ENCODE results near the gene TEN1.

The TEN1 gene

GRCh38 chr17:75994802-75995370, 15.8 kb downstream of the TEN1 start:
- H3K79me2 ChIP-seq (ENCODE audit: low read length), result no peaks in the 10 kb centered on the region
- H3K27ac ChIP-seq (ENCODE audit: low read length), result no peak overlapping the region
- no peak overlapping the region for H3K4me2 ChIP-seq (ENCODE audit: low read length)
- peaks cover 6% of the 10 kb centered on the region for H3K36me3 ChIP-seq (replicated peaks; ENCODE audit: low read depth, low read length)
- no peak overlapping the region for H2AFZ ChIP-seq (ENCODE audit: low read depth, low read length)
- H3K27me3 ChIP-seq (ENCODE audit: low read depth, low read length), result no peaks in the 10 kb centered on the region
- peaks cover 22% of the 10 kb centered on the region for H3K4me1 ChIP-seq (ENCODE audit: low read length)
- H3K9ac ChIP-seq (ENCODE audit: low read length), result no peak overlapping the region
- TF ChIP-seq EZH2phosphoT487 (IDR thresholded peaks at IDR 0.05; ENCODE audit: low read depth), result no peak
- no peak for TF ChIP-seq CTCF (IDR thresholded peaks at IDR 0.05; ENCODE audit: low read depth, low read length)
- no peaks in the 10 kb centered on the region for H4K20me1 ChIP-seq (ENCODE audit: insufficient read depth, low read length)
- no peak overlapping the region for H3K4me3 ChIP-seq (ENCODE audit: low read length)
- no peaks in the 10 kb centered on the region for H3K9me3 ChIP-seq (ENCODE audit: insufficient read depth, low read length)

DNA sequence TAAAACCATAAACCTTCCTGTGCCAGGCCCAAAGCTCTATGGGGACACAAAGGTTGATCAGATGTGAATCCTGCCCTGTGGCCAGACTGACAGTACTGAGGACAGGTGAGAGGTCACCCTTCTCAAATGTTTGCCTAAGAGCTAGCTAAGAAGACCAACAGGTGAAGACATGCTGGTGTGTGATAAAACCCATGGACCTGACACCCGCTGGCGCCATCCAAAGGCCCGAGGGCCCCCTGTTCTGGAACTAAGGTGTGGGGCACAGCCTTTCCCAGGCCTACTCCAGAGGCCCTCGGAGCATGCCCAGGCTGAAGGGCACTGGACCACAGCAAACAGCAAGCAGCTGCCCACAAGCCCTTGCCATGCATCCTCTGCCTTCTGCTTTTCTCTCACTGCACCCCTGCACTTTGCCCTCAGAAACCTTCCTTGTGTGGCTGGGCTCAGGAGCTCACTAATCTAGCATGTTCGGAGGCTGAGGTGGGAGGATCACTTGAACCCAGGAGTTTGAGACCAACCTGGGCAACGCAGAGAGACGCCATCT, 16.4 kb downstream of the TEN1 start:
- TF ChIP-seq CTCF (IDR thresholded peaks at IDR 0.05; ENCODE audit: low read depth, low read length), result no peak
- TF ChIP-seq EZH2phosphoT487 (IDR thresholded peaks at IDR 0.05; ENCODE audit: low read depth), result no peak
- Histone ChIP-seq H3K27me3 (ENCODE audit: low read depth, low read length) (no peaks in the 10 kb centered on the region), H2AFZ (ENCODE audit: low read depth, low read length) (no peak overlapping the region), H4K20me1 (ENCODE audit: insufficient read depth, low read length) (no peaks in the 10 kb centered on the region), H3K4me3 (ENCODE audit: low read length) (no peak overlapping the region), H3K36me3 (replicated peaks; ENCODE audit: low read depth, low read length) (peaks cover 6% of the 10 kb centered on the region), H3K4me2 (ENCODE audit: low read length) (no peak overlapping the region), H3K9ac (ENCODE audit: low read length) (no peak overlapping the region), H3K4me1 (ENCODE audit: low read length) (peaks cover 22% of the 10 kb centered on the region), H3K27ac (ENCODE audit: low read length) (no peak overlapping the region), H3K79me2 (ENCODE audit: low read length) (no peaks in the 10 kb centered on the region), H3K9me3 (ENCODE audit: insufficient read depth, low read length) (no peaks in the 10 kb centered on the region)

DNA sequence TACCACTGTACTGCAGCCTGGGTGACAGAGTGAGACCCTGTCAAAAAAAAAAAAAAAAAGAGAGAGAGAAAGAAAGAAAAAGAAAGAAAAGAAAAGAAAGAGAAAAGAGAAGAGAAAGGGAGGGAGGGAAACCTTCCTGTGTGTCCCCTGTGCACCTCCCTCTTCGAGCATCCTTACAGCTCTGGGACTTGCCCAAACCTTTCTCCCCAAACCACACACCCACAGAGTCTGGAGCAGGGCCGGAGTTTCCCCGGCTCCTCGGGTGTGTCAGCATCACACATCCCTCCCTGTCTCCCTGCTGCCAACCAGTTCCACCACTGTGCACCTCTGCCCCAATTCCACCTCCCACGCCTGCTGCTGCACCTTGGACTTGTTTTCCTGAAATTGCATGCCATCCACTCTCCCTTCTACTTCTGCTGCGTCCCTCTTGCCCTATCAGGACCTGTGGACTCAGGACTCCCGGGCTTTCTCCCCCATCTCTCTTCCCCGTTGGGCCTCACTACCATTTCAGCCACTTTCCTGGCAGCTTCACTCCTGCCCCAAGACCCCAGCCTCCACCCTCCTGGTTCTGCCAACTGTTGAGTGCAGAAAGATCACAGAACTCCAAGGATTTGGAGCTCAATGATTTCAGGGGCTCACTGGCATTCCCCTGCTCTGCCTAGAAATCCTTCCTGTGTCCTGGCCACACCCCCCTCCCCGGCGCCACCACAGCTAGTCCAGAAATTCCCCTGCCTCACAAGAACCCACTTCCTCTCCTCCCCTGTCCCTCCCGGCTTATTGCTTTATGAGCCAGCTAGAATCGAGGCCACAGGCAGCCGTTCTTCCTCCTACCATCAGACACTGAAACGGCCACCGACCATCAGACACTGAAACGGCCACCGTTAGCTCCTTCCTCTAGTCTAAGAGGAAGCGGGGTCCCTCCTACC, 17.9 kb downstream of the TEN1 start:
- Histone ChIP-seq H3K4me2 (ENCODE audit: low read length) (peak overlapping the region; percentile 49), H3K79me2 (ENCODE audit: low read length) (no peaks in the 10 kb centered on the region), H3K9me3 (ENCODE audit: insufficient read depth, low read length) (no peaks in the 10 kb centered on the region), H2AFZ (ENCODE audit: low read depth, low read length) (peak overlapping the region; percentile 52; the same call in 1 of the 2 replicates), H3K27ac (ENCODE audit: low read length) (no peak overlapping the region), H3K36me3 (replicated peaks; ENCODE audit: low read depth, low read length) (peaks cover 6% of the 10 kb centered on the region), H3K9ac (ENCODE audit: low read length) (no peak overlapping the region), H3K27me3 (ENCODE audit: low read depth, low read length) (no peaks in the 10 kb centered on the region), H4K20me1 (ENCODE audit: insufficient read depth, low read length) (no peaks in the 10 kb centered on the region), H3K4me3 (ENCODE audit: low read length) (no peak overlapping the region), H3K4me1 (ENCODE audit: low read length) (peaks cover 14% of the 10 kb centered on the region)
- TF ChIP-seq CTCF (IDR thresholded peaks at IDR 0.05; ENCODE audit: low read depth, low read length) (no peak), EZH2phosphoT487 (IDR thresholded peaks at IDR 0.05; ENCODE audit: low read depth) (no peak)

- H3K27me3 ChIP-seq (ENCODE audit: low read depth, low read length), result no peaks in the 10 kb centered on the region
- no peaks in the 10 kb centered on the region for H3K9me3 ChIP-seq (ENCODE audit: insufficient read depth, low read length)
- H3K36me3 ChIP-seq (replicated peaks; ENCODE audit: low read depth, low read length), result peaks cover 4% of the 10 kb centered on the region
- no peaks in the 10 kb centered on the region for H4K20me1 ChIP-seq (ENCODE audit: insufficient read depth, low read length)
- H3K4me2 ChIP-seq (ENCODE audit: low read length), result no peak overlapping the region
- TF ChIP-seq CTCF (IDR thresholded peaks at IDR 0.05; ENCODE audit: low read depth, low read length) (no peak), EZH2phosphoT487 (IDR thresholded peaks at IDR 0.05; ENCODE audit: low read depth) (no peak)
- peaks cover 9% of the 10 kb centered on the region for H3K4me1 ChIP-seq (ENCODE audit: low read length)
- no peak overlapping the region for H3K9ac ChIP-seq (ENCODE audit: low read length)
- no peak overlapping the region for H3K27ac ChIP-seq (ENCODE audit: low read length)
- H2AFZ ChIP-seq (ENCODE audit: low read depth, low read length), result no peak overlapping the region
- H3K79me2 ChIP-seq (ENCODE audit: low read length), result no peaks in the 10 kb centered on the region
- H3K4me3 ChIP-seq (ENCODE audit: low read length), result no peak overlapping the region
Measured at GRCh38 chr17:75998327-75998795, 19.3 kb downstream of the TEN1 start.
